ENCODE data around the gene SSR3.
"Not testable (repeated sequence)": the region's sequence is repeated elsewhere in the genome, so short reads cannot be mapped to it uniquely, and the experiment has no call there.

Gene SSR3

GRCh38 chr3:156582532-156583183 lies 27.7 kb upstream of the SSR3 start:
- H3K27ac Mint-ChIP-seq, result no peak overlapping the region
- peaks cover 10% of the 10 kb centered on the region for H3K4me1 Mint-ChIP-seq
- no peaks in the 10 kb centered on the region for H3K9me3 Mint-ChIP-seq
- ATAC-seq, result no peak
- no peak overlapping the region for H3K4me3 Mint-ChIP-seq
- H3K27me3 Mint-ChIP-seq, result peaks cover 15% of the 10 kb centered on the region
- DNase-seq, result no peak

- H3K4me1 Mint-ChIP-seq, result peaks cover 10% of the 10 kb centered on the region
Observed at GRCh38 chr3:156581954-156582353, 27.0 kb upstream of the SSR3 start.

GRCh38 chr3:156581033-156581432 lies 26.1 kb upstream of the SSR3 start:
- DNase-seq (no peak), ATAC-seq (no peak)
- H3K27ac Mint-ChIP-seq, result no peak overlapping the region
- peaks cover 24% of the 10 kb centered on the region for H3K27me3 Mint-ChIP-seq
- H3K9me3 Mint-ChIP-seq, result no peaks in the 10 kb centered on the region
- H3K4me3 Mint-ChIP-seq, result no peak overlapping the region
- H3K4me1 Mint-ChIP-seq, result peaks cover 10% of the 10 kb centered on the region

More at GRCh38 chr3:156581954-156582353, 27.0 kb upstream of the SSR3 start:
- Mint-ChIP-seq H3K9me3 (no peaks in the 10 kb centered on the region), H3K4me3 (no peak overlapping the region), H3K27ac (no peak overlapping the region), H3K27me3 (peaks cover 15% of the 10 kb centered on the region)
- no peak for ATAC-seq
- DNase-seq, result no peak

- Mint-ChIP-seq H3K9me3 (no peaks in the 10 kb centered on the region), H3K4me1 (peaks cover 10% of the 10 kb centered on the region), H3K27ac (no peak overlapping the region), H3K4me3 (no peak overlapping the region), H3K27me3 (peaks cover 35% of the 10 kb centered on the region)
- DNase-seq (no peak), ATAC-seq (no peak)
Observed at GRCh38 chr3:156579427-156579851, 24.5 kb upstream of the SSR3 start.

GRCh38 chr3:156577736-156578135 lies 22.8 kb upstream of the SSR3 start:
- no peak for ATAC-seq
- no peak overlapping the region for H3K27ac Mint-ChIP-seq

GRCh38 chr3:156576651-156577348 lies 21.9 kb upstream of the SSR3 start:
- Mint-ChIP-seq H3K4me3 (no peak overlapping the region), H3K27ac (no peak overlapping the region), H3K27me3 (peaks cover 45% of the 10 kb centered on the region), H3K4me1 (no peaks in the 10 kb centered on the region), H3K9me3 (no peaks in the 10 kb centered on the region)
- no peak for DNase-seq
- no peak for ATAC-seq

More at GRCh38 chr3:156577736-156578135, 22.8 kb upstream of the SSR3 start:
- DNase-seq, result no peak
- Mint-ChIP-seq H3K4me1 (peaks cover 3% of the 10 kb centered on the region), H3K27me3 (peaks cover 44% of the 10 kb centered on the region), H3K4me3 (no peak overlapping the region), H3K9me3 (no peaks in the 10 kb centered on the region)

GRCh38 chr3:156576051-156576450 lies 21.1 kb upstream of the SSR3 start:
- Mint-ChIP-seq H3K9me3 (no peaks in the 10 kb centered on the region), H3K4me1 (no peaks in the 10 kb centered on the region), H3K27me3 (peaks cover 44% of the 10 kb centered on the region), H3K27ac (no peak overlapping the region), H3K4me3 (no peak overlapping the region)
- DNase-seq (no peak), ATAC-seq (no peak)

- DNase-seq, result no peak
- H3K9me3 Mint-ChIP-seq, result no peaks in the 10 kb centered on the region
- no peak for ATAC-seq
- H3K27ac Mint-ChIP-seq, result no peak overlapping the region
- H3K27me3 Mint-ChIP-seq, result peaks cover 40% of the 10 kb centered on the region
- no peaks in the 10 kb centered on the region for H3K4me1 Mint-ChIP-seq
- no peak overlapping the region for H3K4me3 Mint-ChIP-seq
Observed at GRCh38 chr3:156575641-156576040, 20.7 kb upstream of the SSR3 start.

GRCh38 chr3:156569881-156570280 lies 15.0 kb upstream of the SSR3 start:
- not testable (repeated sequence) for DNase-seq, H3K9me3 Mint-ChIP-seq, H3K4me3 Mint-ChIP-seq, ATAC-seq, H3K27ac Mint-ChIP-seq
- peaks cover 44% of the 10 kb centered on the region for H3K27me3 Mint-ChIP-seq
- peaks cover 11% of the 10 kb centered on the region for H3K4me1 Mint-ChIP-seq

- DNase-seq, ATAC-seq, H3K27ac Mint-ChIP-seq, H3K9me3 Mint-ChIP-seq, H3K4me3 Mint-ChIP-seq: not testable (repeated sequence)
- Mint-ChIP-seq H3K4me1 (peaks cover 11% of the 10 kb centered on the region), H3K27me3 (peaks cover 36% of the 10 kb centered on the region)
Observed at GRCh38 chr3:156569016-156569415, 14.1 kb upstream of the SSR3 start.

GRCh38 chr3:156563900-156564682 lies 9.2 kb upstream of the SSR3 start:
- DNase-seq, result no peak
- ATAC-seq, result no peak
- Mint-ChIP-seq H3K4me1 (no peaks in the 10 kb centered on the region), H3K9me3 (no peaks in the 10 kb centered on the region), H3K4me3 (no peak overlapping the region), H3K27me3 (peaks cover 37% of the 10 kb centered on the region), H3K27ac (no peak overlapping the region)

GRCh38 chr3:156562486-156562885 lies 7.6 kb upstream of the SSR3 start:
- H3K27me3 Mint-ChIP-seq, result peaks cover 25% of the 10 kb centered on the region
- H3K9me3 Mint-ChIP-seq, H3K4me1 Mint-ChIP-seq, ATAC-seq, H3K27ac Mint-ChIP-seq, H3K4me3 Mint-ChIP-seq, DNase-seq: not testable (repeated sequence)

- Mint-ChIP-seq H3K9me3 (no peaks in the 10 kb centered on the region), H3K27ac (no peak overlapping the region), H3K4me1 (peaks cover under 1% of the 10 kb centered on the region), H3K27me3 (peaks cover 19% of the 10 kb centered on the region), H3K4me3 (no peak overlapping the region)
- ATAC-seq, result peak; percentile 31
- no peak for DNase-seq
Observed at GRCh38 chr3:156561533-156561932, 6.6 kb upstream of the SSR3 start.

- Mint-ChIP-seq H3K4me1 (peaks cover 15% of the 10 kb centered on the region), H3K27ac (no peak overlapping the region), H3K9me3 (no peaks in the 10 kb centered on the region), H3K4me3 (no peak overlapping the region), H3K27me3 (peaks cover 19% of the 10 kb centered on the region)
- DNase-seq, result no peak
- ATAC-seq, result no peak
Observed at GRCh38 chr3:156559321-156559720, 4.4 kb upstream of the SSR3 start.

GRCh38 chr3:156558389-156558788 lies 3.5 kb upstream of the SSR3 start:
- Mint-ChIP-seq H3K27me3 (peaks cover 12% of the 10 kb centered on the region), H3K4me1 (peaks cover 15% of the 10 kb centered on the region), H3K4me3 (no peak overlapping the region), H3K9me3 (no peaks in the 10 kb centered on the region), H3K27ac (no peak overlapping the region)
- DNase-seq, result no peak
- no peak for ATAC-seq

- peaks cover 46% of the 10 kb centered on the region for H3K4me1 Mint-ChIP-seq
- H3K4me3 Mint-ChIP-seq, result peak overlapping the region; percentile 96 to 98
- peak overlapping the region; percentile 90 to 98 for H3K27ac Mint-ChIP-seq
- no peak for ATAC-seq
- H3K27me3 Mint-ChIP-seq, result no peaks in the 10 kb centered on the region
- no peak for DNase-seq
- H3K9me3 Mint-ChIP-seq, result no peaks in the 10 kb centered on the region
Observed at GRCh38 chr3:156554515-156554841, 439 bp downstream of the SSR3 start.

Data from stimulated activated naive CD8-positive, alpha-beta T cell treated with anti-CD3 and anti-CD28 coated beads, Interleukin-15, amount 100 ng/mL, for 72 hours (primary cell).